ENCODE measurements around the gene RGS19. TPM values are rescaled to one million over a fixed set of nuclear protein-coding genes. Genes with fewer than 3 reads are reported as not detected.

Gene RGS19
- total RNA-seq, 1 experiment from 2014 or later, result 32.0 TPM

- H3K9me3 ChIP-seq (ENCODE audit: control insufficient read depth, insufficient read depth, low read depth, low read length), result no peaks in the 10 kb centered on the region
- ChIA-PET CTCF (no interaction called here), POLR2A (no interaction called here)
- no peak for DNase-seq (ENCODE audit: low read depth, low spot score)
- intact Hi-C loops (cut with micrococcal nuclease; ENCODE audit: unreplicated experiment) (no loop called here), in situ Hi-C loops (cut with HindIII; ENCODE audit: low pct_unique_long_range_greater_than_20kb, low sequenced_read_pairs) (no loop called here)
- no peak overlapping the region for H3K27ac ChIP-seq (ENCODE audit: low read length)
- H3K36me3 ChIP-seq (ENCODE audit: control insufficient read depth, insufficient read depth, low read length), result peaks cover 14% of the 10 kb centered on the region
- BruUV-seq (replicated peaks), result no TSS peak
- no peak for TF ChIP-seq TCF7L2 (IDR thresholded peaks at IDR 0.05; ENCODE audit: low read depth, low read length)
- TF ChIP-seq POLR2AphosphoS5 (IDR thresholded peaks at IDR 0.05; ENCODE audit: low read depth, low read length), result no peak
- TF ChIP-seq REST (IDR thresholded peaks at IDR 0.05; ENCODE audit: insufficient read depth in 1 of 2, low read depth in 2 of 2, low read length in 1 of 2), result no peak
- no peaks in the 10 kb centered on the region for H3K27me3 ChIP-seq (ENCODE audit: control insufficient read depth, insufficient read depth, low read length)
- H3K4me3 ChIP-seq (ENCODE audit: low read depth in 2 of 2, low read length in 2 of 2), result no peak overlapping the region
- no peak for ATAC-seq
- no peaks in the 10 kb centered on the region for H3K4me1 ChIP-seq (ENCODE audit: control insufficient read depth, insufficient read depth, low read length)
Observed at GRCh38 chr20:64025101-64025825, 54.1 kb downstream of the RGS19 start.

GRCh38 chr20:64024141-64024990 is 55.0 kb downstream of the RGS19 start:
- Histone ChIP-seq H3K9me3 (ENCODE audit: control insufficient read depth, insufficient read depth, low read depth, low read length) (no peaks in the 10 kb centered on the region), H3K4me1 (ENCODE audit: control insufficient read depth, insufficient read depth, low read length) (no peaks in the 10 kb centered on the region), H3K4me3 (ENCODE audit: low read depth in 2 of 2, low read length in 2 of 2) (no peak overlapping the region), H3K36me3 (ENCODE audit: control insufficient read depth, insufficient read depth, low read length) (peaks cover 14% of the 10 kb centered on the region), H3K27ac (ENCODE audit: low read length) (no peak overlapping the region; the same call in 1 of the 2 replicates), H3K27me3 (ENCODE audit: control insufficient read depth, insufficient read depth, low read length) (no peaks in the 10 kb centered on the region)
- no peak for ATAC-seq
- in situ Hi-C loops (cut with HindIII; ENCODE audit: low pct_unique_long_range_greater_than_20kb, low sequenced_read_pairs) (no loop called here), intact Hi-C loops (cut with micrococcal nuclease; ENCODE audit: unreplicated experiment) (no loop called here)
- CTCF ChIA-PET, result no interaction called here
- no TSS peak for BruUV-seq (replicated peaks)
- TF ChIP-seq, protein P1, sequence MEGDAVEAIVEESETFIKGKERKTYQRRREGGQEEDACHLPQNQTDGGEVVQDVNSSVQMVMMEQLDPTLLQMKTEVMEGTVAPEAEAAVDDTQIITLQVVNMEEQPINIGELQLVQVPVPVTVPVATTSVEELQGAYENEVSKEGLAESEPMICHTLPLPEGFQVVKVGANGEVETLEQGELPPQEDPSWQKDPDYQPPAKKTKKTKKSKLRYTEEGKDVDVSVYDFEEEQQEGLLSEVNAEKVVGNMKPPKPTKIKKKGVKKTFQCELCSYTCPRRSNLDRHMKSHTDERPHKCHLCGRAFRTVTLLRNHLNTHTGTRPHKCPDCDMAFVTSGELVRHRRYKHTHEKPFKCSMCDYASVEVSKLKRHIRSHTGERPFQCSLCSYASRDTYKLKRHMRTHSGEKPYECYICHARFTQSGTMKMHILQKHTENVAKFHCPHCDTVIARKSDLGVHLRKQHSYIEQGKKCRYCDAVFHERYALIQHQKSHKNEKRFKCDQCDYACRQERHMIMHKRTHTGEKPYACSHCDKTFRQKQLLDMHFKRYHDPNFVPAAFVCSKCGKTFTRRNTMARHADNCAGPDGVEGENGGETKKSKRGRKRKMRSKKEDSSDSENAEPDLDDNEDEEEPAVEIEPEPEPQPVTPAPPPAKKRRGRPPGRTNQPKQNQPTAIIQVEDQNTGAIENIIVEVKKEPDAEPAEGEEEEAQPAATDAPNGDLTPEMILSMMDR (IDR thresholded peaks at IDR 0.05), result no peak
- TF ChIP-seq POLR2AphosphoS5 (IDR thresholded peaks at IDR 0.05; ENCODE audit: low read depth, low read length) (no peak), TCF7L2 (IDR thresholded peaks at IDR 0.05; ENCODE audit: low read depth, low read length) (no peak), REST (IDR thresholded peaks at IDR 0.05; ENCODE audit: insufficient read depth in 1 of 2, low read depth in 2 of 2, low read length in 1 of 2) (no peak), SIN3A (IDR thresholded peaks at IDR 0.05; ENCODE audit: borderline replicate concordance, insufficient read depth, low read depth, low read length) (no peak)
- POLR2A ChIA-PET, result no interaction called here
- no peak for DNase-seq (ENCODE audit: low read depth, low spot score)

Measured in Panc1 (cell line).